RWPE2 (cell line): ENCODE measurements around the gene FXYD2.
A peak's percentile ranks its signal among the peaks of the same experiment; 100 is the strongest.

ENCODE experiments used
- ATAC-seq: fragments of 200-7000 bp; cut with Tn5 transposase; 3 replicates; pipeline ENCODE4 v1.9.1; 2021; ENCODE audit warnings: low read depth
- DNase-seq: peaks from one replicate; pipeline ENCODE4 v3.0.0-alpha.2; 2020; ENCODE audit warnings: low spot score
- H3K27ac ChIP-seq: fragments of 450-650 bp; 2 replicates; pipeline ENCODE4 v1.5.1; 2017; ENCODE audit warnings: mild to moderate bottlenecking; ENCODE audit not compliant: poor library complexity, severe bottlenecking
- H3K27me3 ChIP-seq: fragments of 250-450 bp; sonication (Bioruptor Pico); 2 replicates; pipeline ENCODE4 v1.5.1; 2021; ENCODE audit warnings: mild to moderate bottlenecking, moderate library complexity; ENCODE audit not compliant: insufficient read depth, poor library complexity, severe bottlenecking
- H3K36me3 ChIP-seq: fragments of 250-450 bp; sonication (Bioruptor Pico); 2 replicates; pipeline ENCODE4 v1.5.1; 2020; ENCODE audit warnings: low read depth, mild to moderate bottlenecking, moderate library complexity
- H3K4me1 ChIP-seq: fragments of 250-450 bp; sonication (Bioruptor Pico); 2 replicates; pipeline ENCODE4 v1.5.1; 2021; ENCODE audit warnings: mild to moderate bottlenecking, moderate library complexity; ENCODE audit not compliant: insufficient read depth, poor library complexity, severe bottlenecking
- H3K4me3 ChIP-seq: fragments of 250-450 bp; sonication (Bioruptor Pico); 2 replicates; pipeline ENCODE4 v1.5.1; 2021; ENCODE audit warnings: mild to moderate bottlenecking, moderate library complexity; ENCODE audit not compliant: severe bottlenecking
- H3K9me3 ChIP-seq: fragments of 250-450 bp; sonication (Bioruptor Pico); 2 replicates; pipeline ENCODE4 v1.5.1; 2021; ENCODE audit warnings: mild to moderate bottlenecking, moderate library complexity; ENCODE audit not compliant: severe bottlenecking
- CTCF ChIP-seq: fragments of 450-650 bp; IDR thresholded peaks from one replicate; pipeline ENCODE4 v1.5.1; 2017; ENCODE audit warnings: mild to moderate bottlenecking, moderate library complexity; ENCODE audit not compliant: poor library complexity, severe bottlenecking

FXYD2 gene

GRCh38 chr11:117826832-117827231, 2.3 kb upstream of the FXYD2 start:
- Histone ChIP-seq H3K4me1 (no peaks in the 10 kb centered on the region), H3K27me3 (no peaks in the 10 kb centered on the region), H3K4me3 (no peak overlapping the region), H3K36me3 (no peaks in the 10 kb centered on the region), H3K9me3 (no peaks in the 10 kb centered on the region), H3K27ac (no peak overlapping the region)
- ATAC-seq (no peak), DNase-seq (no peak)
- TF ChIP-seq CTCF = no peak

- no peaks in the 10 kb centered on the region for H3K4me1 ChIP-seq
- no peak for TF ChIP-seq CTCF
- no peak overlapping the region for H3K27ac ChIP-seq
- H3K36me3 ChIP-seq = no peaks in the 10 kb centered on the region
- H3K4me3 ChIP-seq = no peak overlapping the region
- ATAC-seq = no peak
- no peaks in the 10 kb centered on the region for H3K9me3 ChIP-seq
- no peaks in the 10 kb centered on the region for H3K27me3 ChIP-seq
- DNase-seq = no peak
These were observed 1.6 kb upstream of the FXYD2 start for GRCh38 chr11:117826190-117826570.

- no peak for TF ChIP-seq CTCF
- Histone ChIP-seq H3K36me3 (no peaks in the 10 kb centered on the region), H3K27ac (no peak overlapping the region), H3K27me3 (no peaks in the 10 kb centered on the region), H3K4me3 (no peak overlapping the region), H3K4me1 (no peaks in the 10 kb centered on the region), H3K9me3 (no peaks in the 10 kb centered on the region)
- ATAC-seq (no peak), DNase-seq (no peak)
These were observed 1.1 kb upstream of the FXYD2 start for GRCh38 chr11:117825538-117826189.

- DNase-seq (no peak), ATAC-seq (no peak)
- Histone ChIP-seq H3K9me3 (no peaks in the 10 kb centered on the region), H3K4me1 (no peaks in the 10 kb centered on the region), H3K27ac (no peak overlapping the region), H3K4me3 (no peak overlapping the region), H3K27me3 (no peaks in the 10 kb centered on the region), H3K36me3 (no peaks in the 10 kb centered on the region)
- no peak for TF ChIP-seq CTCF
These were observed 561 bp downstream of the FXYD2 start for GRCh38 chr11:117823946-117824420.

GRCh38 chr11:117823294-117823945, 1.1 kb downstream of the FXYD2 start:
- Histone ChIP-seq H3K4me1 (no peaks in the 10 kb centered on the region), H3K27me3 (no peaks in the 10 kb centered on the region), H3K9me3 (no peaks in the 10 kb centered on the region), H3K36me3 (no peaks in the 10 kb centered on the region), H3K4me3 (no peak overlapping the region), H3K27ac (no peak overlapping the region)
- peak; percentile 33 for DNase-seq
- no peak for TF ChIP-seq CTCF
- ATAC-seq = no peak
